Forelimb muscle (tissue), 1 donor: ENCODE data around the gene DNAJC11. TPM values are rescaled to one million over a fixed set of nuclear protein-coding genes. Genes with fewer than 3 reads are reported as not detected.

ENCODE experiments used
- DNase-seq: peaks from one replicate; pipeline ENCODE4 v3.0.0-alpha.2; 2013; ENCODE audit warnings: low read depth
- polyA plus RNA-seq: library from polyadenylated mRNA; unstranded; fragments of 120-200 nt; gene quantifications from one replicate; pipeline ENCODE4 v1.2.1, GENCODE V29; 2013; ENCODE audit not compliant: insufficient read length

The DNAJC11 gene
- polyA plus RNA-seq, 1 donor: 35.0 TPM

DNA sequence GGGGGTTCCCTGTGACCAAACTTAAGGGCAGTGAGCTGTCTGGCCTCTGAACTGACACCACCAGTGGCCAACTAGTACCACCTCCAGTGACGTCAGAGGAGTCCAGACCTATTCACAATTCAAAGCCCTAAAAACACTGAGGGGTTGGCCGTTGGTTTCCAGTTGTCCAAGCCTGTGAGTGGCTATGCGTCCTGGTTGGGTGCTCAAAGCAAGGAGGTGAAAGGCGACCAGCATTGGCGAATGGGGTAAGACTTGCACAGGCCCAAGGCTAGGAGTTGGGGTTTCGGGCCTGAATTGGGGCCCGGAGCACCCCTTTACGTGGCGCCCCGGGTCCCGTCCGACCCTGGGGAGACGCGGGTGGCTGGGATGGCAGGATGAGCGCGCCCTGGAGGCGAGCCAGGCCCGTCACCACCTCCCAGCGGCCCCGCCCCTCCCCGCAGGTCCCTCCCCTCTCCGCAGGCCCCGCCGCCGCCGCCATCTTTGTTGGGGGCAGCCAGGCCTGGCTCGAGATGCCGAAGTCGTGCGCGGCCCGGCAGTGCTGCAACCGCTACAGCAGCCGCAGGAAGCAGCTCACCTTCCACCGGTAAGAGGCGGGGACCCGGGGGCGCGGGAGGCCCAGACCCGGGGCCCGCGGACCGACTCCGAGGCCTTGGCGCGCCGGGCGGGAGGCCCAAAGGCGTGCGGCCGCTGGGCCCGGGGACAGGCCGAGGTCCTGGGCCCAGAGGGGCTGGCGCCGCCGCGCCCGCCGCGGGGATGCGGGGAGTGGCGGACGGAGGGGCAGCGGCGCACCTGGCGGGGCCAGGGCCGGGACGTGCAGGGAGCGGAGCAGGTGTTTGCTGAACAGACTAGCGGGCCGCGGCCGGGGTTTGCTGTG lies 76.7 kb downstream of the DNAJC11 start, which contains the start of gene THAP3:
Gene THAP3 (plus strand): TSS at position 159 of the 874 bp plus-strand sequence. CDS start 351 bp downstream, at position 510.
- no peak for DNase-seq

DNA sequence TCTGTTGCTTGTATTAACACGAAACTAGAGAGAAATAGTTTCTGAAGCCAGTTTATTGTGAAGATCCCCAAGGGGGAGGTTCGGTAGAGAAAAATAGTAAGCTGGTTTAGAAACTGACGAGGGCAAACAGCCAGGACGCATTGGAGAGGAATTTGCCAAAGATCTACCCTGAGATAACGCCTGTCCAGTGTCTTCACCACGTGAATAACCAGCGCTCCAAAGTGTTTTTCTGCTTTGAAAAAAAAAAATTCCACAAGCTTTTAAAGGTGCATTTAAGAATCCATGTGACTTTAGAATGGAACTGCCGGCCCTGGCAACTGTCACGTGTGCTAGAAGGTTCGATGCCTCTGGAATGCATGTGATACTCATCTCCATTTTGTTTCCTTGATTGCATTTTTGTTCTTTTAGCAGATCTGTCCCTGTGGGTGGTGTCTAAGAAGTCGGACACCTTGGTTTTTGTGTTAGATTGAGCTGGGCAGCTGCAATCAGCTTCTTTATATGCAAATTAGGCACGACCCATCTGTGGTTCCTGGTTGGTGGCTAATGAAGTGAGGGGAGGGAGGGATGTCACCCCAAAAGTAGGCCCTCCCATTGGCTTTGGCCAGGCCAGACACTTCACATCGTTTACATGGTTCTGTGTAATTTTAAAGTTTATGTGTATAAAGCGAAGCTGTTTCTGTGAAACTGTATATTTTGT lies 78.2 kb downstream of the DNAJC11 start:
- DNase-seq: no peak

DNA sequence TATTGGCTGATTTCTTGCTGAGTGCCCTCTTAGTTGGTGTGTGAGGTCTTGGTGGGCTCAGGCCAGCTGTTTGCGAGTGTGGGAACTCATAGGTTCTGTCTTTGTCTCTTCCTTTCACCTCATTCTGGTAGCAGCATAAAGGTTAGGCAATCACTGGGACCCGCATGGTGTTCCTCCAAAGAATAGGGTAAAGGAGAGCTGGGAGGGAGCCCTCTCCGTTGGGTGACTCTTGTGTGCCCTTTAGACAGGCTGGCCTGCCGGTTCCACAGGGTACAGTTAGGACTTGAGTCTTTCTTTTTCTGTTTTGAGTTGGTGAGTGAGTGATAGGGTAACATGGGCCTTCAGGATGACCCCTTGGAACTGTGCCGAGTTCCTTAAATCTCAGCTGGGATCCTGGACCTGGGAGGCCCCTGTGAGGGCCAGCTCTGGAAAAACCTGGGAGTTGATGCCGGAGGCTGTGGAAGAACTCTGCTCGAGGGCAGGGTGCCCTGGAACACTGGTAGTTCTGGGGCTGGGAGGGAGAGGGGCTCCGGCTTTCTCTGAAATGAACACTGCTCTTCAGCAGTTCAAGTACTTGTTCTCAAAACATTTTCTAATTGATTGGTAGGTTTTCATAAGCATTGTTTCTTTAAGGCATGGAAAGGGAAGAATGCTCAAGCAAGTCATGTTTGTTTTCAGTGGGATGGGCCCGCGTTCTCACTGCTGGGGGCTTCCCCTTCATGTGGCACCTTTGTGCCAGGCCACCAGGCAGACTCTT lies 79.0 kb downstream of the DNAJC11 start:
- DNase-seq: no peak

DNA sequence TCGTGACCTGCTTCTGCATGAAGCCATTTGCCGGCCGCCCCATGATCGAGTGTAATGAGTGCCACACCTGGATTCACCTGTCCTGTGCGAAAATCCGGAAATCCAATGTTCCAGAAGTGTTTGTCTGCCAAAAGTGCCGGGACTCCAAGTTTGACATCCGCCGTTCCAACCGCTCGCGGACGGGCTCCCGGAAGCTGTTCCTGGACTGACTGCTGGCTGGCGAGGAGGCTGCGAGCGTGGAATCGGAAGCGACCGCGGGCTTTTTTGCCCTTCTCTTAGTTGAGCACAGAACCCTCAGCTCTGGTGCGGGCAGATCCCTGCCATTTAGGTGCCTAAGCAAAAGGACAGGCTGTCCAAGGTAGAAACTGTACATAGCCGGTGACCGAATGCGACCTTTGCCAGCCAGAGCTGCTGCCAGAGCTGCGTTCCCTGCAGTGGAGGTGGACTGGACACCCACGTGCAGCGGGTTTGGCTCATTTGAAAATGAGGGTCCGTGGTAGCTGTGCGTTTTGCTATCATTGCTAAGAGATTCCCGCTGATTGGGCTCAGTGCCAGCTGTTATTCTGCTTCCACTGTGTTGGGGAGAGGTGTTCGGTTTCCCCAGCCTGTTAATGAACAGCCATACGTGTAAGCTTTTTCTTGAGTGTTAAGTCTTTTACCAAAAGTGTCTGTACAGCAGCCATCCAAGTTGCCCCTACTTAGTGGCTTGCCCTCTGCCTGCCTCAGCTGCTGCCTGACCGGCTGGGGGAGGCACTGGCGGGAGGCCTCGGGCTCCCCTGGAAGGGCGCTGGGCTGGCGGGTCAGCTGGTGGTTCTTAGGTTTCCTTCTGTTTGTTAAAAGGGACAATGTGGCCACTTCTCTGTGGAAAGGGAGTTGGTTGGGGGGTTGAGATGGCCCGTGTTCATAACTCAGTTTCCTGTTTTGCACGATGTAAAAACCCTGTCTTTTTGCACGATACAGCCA lies 79.9 kb downstream of the DNAJC11 start:
- DNase-seq: no peak

DNA sequence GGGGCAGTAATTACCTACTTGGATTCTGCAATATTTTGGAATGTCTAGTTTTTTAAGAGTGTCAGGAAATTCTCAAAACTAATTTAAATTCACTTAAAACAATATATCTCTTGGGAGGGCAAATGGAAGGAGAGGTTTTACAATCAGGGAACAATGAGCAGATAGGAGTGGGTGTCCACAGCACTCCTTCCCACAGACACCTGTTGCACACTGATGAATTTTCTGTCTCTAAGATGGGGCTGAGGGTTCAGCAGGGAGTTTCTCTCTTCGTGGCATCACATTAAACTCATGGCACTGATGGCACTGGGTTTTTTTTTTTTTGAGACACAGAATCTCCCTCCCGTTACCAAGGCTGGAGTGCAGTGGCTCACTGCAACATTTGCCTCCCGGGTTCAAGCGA lies 82.6 kb downstream of the DNAJC11 start:
- no peak for DNase-seq

DNA sequence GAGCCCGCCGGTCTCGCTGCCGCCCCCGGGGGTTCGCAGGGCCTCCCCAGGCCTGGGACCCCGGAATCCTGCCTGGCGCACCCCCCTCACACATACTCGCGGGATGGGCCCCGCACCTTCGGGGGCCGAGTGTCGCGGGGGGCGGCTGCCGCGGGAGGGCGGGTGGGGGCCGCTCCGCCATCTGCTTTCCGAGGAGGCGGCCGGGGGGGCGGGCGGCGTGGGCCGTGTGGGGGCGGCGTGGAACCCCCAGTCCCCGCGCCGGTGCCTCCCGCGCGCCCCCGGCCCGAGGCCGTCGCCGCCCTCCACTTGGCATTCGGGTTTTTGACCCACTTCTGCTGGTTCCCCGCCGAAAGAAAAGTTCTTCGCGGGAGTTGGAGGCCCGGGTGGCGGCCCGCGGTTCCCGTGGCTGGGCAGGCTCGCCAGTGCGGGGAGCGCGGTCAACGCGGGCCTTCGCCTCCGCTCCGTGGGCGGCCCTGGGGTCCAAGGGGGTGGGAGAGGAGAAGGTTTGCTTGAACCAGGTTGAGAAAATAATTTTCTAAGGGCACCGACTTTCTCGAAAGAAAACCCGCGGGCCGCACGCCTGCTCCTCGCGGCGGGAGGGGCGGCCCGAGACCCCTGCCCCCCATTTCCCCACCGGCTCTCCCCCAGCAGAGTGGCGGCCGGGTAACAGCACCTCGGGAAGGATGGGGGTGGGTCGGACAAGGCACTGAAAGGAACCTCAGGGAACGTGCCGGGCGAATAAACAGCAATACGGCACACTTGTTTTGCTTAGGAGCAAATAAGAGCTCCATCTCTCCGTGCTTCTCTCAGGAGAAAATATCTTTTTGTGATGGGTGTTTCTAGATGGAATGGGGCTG lies 86.5 kb downstream of the DNAJC11 start:
- no peak for DNase-seq

DNA sequence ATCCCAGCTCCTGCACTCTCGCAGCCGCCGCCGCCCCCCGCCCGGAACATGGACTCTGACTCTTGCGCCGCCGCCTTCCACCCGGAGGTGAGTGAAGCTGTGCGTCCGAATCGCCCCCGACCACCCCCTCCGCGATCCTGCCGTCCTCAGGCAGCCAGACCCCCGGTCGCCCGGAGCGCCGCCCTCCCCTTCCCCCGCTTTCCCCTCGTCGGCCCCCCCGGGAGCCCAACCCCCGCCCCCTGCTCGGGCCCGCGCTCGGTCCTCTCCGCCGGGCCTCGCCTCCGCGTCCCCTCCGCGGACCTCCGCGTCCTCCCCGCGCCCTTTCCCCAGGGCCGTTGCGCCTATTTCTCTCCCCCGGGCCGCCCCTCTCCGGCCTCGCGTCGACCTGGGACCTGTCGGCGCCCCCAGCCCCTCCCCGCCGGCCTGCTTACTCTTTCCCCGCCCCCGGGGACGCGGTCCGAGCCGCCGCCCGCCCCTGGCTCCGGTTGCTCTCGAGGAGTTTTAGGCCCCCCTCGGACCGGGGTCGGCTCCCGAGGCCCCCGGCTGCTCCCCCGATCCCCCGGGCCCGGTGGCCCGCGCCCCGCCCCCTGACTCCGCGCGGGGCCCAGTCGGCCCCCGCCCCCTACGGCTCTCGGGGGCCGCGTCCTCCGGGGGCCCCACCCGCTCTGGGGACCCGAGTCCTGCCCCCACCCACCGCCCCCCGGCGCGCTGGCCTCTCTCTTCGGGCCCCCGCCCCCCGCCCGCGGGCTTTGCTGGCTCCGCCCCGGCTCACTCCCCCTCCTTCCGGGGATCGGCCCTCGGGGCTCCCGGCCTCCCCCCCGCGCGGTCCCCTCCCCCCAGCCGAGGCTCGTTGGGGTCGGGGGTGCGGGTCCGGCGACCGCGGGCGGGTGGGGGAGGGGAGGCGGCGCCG lies 87.3 kb downstream of the DNAJC11 start:
- no peak for DNase-seq

DNA sequence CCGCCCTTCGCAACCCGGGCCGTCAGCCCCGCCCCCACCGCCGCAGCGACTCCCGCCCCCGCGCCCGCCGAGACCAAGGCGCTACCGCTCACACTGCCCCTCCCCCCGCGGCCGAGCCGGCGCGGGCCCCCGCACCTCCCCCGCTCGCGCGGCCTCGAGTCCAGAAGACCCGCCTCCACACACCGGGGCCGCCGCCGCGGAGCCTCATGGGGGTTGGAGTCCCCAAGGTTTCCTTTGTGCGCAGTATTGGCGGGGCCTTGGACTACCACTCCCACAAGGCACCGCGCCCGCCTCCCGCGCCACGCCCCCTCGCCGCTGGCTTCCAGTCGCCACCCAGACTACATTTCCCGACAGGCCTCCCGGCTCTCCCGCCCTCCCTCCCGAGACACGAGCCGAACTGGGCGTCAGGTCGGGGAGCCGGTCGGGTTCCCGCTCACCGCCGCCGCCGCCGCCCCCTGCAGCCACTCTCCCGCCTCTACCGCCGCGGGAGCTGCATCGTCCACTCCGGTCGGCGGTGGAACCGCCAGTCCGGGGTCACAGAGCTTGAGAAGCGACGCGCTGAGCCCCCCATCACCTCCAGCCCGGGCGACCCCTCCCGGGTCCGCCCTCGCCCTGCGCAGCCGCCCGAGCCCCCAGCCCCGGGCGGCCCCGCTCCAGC lies 88.1 kb downstream of the DNAJC11 start, which contains the start of gene PHF13:
Gene PHF13 (plus strand): TSS at position 371 of the 658 bp plus-strand sequence. CDS start 336 bp downstream, outside the sequence.
- DNase-seq: peak; percentile 90

DNA sequence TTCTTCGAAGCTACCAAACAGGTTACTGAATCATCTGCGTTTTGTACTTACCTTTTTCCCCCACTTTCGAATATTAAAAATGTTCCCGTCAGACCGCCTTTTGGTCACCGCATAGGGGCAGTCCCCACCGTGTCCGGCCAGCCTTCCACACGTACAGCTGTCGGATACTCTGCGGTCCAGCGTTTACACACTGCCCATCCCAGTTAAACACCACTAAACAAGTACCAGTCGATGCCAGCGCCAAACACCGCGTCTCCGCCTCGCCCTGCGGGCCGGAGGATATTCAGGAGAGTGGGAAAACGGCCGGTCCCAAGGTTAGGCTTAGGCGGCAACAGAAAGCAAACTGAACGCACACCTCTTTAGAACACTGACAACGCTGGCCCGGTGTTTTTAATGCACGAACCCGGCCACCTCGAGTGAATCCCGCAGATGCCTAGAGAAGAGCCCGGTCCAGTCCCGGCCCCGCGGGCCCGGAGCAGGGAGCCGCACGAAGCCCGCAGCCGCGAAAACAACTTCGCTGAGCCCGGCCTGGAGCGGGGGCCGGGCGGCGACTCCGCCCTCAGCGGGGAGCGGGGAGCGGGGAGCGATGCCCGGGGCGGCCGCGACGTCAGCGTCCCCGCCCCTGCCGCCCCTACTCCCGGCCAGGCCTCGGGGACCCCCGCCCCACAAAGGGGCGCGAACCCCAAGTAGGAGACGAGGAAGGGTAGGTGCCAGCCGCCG lies 88.8 kb downstream of the DNAJC11 start:
- DNase-seq: no peak

DNA sequence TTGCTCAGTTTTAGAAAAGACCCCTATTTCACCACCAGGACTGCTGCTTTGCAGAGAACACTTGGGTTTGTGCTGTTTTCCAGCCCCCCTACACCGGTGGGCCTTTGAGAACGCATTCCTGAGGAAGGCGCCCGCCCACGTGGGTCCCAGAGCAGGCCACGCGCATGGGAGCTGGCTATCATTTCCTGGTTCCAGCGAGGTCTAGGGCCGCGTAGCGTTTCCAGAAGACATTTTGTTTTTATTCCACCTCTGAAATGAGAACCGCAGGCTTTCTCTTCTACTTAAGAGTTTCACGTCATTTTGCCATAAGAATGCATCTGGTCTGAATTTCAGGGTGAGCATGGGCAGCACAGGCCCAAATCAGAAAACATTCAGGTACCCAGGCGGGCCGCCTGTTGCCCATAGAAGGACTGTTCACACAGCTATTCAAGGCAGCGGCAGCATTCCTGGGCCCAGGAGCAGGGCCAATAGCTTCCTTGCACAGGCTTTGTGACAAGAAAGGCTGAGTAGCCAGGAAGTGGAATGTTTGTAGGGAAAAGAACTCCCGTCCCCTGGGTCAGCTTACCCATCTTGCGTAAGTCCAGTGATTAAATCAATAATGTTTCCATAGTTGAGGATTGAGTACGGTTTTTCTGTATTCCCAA lies 97.6 kb downstream of the DNAJC11 start:
- peak; percentile 39 for DNase-seq

DNA sequence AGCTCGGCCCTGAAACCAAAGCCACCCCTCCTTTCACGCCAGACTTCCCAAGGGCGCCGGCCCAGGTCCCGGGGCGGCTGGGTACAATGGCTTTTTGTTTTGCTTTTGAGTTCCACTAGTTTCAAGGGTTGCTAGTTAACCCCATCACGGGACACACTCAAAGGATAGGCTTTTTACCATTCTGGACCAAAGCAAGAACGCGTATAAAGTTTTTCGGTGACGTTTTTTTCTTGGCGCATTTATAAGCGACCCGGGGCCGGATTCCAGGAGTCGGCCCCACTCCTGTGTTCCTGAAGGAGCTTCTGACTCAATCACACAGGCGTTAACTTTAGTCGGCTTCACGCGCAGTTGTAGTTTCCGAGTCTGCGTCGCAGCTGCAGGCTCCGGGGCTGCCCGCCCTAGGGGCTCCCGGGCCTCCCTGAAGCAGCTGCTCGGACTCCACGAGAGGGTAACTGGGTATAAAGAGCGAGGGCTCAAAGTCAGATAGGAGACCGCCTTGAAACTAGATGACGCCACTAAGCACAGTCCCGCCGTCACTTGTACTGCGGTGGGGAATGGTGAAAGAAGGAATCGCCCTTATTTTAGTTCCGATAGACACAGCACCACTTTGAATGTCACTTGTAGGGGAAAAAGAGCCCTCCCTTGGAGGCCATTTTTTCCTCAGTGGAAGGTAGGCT lies 98.2 kb downstream of the DNAJC11 start:
- DNase-seq: peak; percentile 57

DNA sequence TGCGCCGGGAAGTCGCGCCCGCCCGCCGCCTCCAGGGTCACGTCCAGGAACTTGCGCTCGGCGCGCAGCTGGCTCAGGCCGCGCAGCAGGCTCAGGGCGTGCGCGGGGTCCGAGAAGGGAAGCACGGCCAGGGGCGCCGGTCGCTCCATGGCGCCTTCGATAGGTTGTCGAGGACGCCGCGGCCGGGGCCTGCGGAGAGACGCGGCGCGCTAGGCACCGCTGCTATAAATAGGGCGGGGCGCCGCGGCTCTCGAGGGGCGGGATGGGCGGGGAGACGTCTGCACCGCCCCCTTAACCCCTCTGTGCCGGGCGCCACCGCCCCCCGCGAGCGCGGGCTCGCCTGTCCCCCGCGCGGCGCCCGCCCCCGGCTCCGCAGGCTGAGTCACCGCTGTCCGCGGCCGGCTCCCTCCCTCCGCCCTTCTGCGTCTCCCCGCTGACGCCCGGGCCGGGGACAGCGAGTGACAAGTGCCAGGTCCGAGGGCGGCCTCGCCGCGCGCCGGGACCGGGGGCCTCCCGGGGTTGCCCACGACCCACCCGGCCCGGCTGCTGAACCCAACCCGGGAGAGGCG lies 98.9 kb downstream of the DNAJC11 start, which contains the start of gene KLHL21:
Gene KLHL21 (minus strand): TSS at position 201 of the 569 bp plus-strand sequence. CDS start 52 bp downstream, at position 149.
- DNase-seq: peak; percentile 62

DNA sequence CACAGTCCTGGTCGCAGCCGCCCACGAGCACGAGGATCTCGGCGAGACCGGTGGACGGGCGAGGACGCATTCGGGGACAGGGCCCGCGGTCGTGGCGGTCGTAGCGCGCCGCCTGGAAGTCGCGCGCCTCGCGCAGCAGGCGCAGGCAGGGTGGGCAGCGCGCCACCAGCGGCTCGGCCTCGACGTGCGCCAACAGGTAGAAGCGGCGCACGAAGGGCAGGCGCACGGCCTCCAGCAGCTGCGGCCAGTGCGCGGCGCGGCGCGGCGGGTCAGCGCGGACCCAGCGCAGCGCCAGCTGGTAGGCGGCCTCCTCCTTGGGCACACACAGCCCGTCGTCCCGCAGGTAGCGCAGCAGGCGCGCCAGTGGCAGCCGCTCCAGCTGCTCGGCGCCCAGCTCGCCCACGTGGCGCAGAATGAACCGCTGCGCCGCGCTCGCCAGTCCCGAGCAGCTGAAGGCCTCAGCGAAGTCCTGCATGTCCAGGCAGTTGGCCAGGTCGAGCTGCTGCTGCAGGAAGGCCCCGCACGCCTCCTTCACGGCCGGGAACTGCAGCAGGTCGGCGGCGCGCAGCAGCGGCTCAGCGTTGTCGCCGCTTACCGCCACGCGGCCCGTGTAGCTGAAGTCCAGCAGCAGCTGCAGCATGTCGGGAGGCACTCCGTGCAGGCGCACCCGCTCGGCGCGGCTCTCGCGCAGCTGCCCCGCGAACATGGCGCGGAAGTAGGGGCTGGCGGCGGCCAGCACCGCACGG lies 99.5 kb downstream of the DNAJC11 start:
- DNase-seq: no peak

DNA sequence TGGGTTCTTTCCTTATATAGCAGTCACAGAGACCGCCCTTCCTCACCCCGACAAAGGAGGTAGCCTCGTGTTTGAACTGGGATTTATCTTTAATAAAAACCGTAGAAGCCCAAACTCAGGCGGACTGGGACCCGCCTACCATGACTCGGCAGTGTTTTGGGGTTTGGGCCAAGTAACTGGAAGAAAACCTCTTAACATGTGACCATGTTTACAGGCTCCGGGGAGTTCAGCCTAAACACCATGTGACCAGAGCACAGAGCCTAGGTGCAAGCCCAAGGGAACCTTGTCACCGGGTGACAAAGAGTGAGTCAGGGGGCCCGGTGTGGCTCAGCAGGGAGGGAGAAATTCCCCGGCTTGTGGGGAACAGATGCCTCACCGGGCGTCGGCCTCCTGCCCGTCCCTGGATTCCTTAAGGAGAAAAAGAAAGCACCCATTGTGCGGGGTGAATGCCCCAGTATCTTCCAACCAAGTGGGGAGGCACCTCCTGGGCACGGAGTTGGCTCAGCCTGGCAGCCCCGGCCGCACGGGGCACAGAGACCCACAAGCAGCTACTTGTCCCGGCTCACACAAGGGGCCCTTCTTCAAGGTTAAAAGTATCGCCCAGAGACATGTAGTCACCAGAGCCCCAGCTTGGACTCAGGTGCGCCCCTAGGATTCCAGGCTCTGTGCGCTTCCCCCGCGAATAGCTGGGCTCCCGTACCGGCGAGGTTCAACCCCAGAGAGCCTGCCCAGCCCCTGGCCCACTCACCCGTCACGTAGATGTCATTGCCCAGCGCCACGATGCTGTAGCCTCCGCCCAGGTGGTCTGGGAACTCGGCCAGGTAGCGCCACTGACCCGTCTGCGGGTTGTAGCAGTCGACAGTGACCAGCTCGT lies 100.3 kb downstream of the DNAJC11 start:
- peak; percentile 35 for DNase-seq
